HG03039 (cell line): Measurements from ENCODE around the gene MATCAP1.
A peak's percentile ranks its signal among the peaks of the same experiment; 100 is the strongest.

Experiments used
- ATAC-seq: cut with Tn5 transposase; IDR thresholded peaks from one replicate; pipeline ENCODE4 v1.9.1; 2021; ENCODE audit warnings: mild to moderate bottlenecking, moderate library complexity; ENCODE audit not compliant: unreplicated experiment

The MATCAP1 gene

DNA sequence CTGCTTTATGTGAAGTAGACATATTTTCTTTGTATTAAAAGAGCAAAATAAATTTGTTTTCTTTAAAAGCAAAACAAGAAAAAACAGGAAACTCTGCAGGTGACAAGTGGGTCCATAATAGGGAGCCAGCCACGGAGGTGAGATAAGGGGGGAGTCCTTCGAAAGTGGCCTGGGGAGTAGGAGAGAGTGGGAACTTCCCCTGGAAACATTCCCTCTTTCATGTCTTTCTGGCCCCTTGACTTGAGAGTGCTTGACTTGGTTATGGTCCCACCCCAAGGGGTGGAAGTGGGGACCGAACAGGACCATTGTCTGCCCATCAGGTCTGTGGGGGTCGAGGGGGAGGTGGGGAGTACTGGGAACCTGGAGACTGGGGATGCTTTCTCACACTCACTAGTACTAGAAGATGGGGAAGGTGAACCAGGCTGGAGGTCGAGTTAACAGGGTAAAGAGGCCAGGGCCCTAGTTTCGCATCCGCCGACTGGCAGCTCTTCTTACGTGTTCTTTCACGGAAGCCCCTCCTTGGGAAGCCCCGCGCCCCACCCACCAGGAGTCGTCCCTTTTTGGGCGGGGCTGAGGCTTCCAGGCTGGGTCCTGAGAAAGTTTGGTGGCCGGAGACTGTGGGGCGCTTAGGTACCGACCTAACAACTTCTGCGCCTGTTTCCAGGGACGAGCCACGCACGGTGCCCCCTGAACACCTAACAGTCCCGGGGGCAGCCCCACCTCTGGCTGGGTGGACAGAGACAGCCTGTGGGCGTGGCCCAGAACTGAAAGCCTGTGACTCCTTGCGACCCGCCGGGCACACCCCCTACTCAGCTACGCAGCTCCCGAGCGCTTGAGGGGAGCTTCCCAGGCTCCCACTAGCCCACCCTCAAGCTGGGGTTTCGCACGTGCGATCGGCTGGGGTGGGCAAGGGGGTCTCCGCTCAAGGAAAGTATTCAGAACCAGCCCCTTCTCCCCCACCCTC lies 24.8 kb downstream of the MATCAP1 start:
- ATAC-seq, result peak; percentile 33

DNA sequence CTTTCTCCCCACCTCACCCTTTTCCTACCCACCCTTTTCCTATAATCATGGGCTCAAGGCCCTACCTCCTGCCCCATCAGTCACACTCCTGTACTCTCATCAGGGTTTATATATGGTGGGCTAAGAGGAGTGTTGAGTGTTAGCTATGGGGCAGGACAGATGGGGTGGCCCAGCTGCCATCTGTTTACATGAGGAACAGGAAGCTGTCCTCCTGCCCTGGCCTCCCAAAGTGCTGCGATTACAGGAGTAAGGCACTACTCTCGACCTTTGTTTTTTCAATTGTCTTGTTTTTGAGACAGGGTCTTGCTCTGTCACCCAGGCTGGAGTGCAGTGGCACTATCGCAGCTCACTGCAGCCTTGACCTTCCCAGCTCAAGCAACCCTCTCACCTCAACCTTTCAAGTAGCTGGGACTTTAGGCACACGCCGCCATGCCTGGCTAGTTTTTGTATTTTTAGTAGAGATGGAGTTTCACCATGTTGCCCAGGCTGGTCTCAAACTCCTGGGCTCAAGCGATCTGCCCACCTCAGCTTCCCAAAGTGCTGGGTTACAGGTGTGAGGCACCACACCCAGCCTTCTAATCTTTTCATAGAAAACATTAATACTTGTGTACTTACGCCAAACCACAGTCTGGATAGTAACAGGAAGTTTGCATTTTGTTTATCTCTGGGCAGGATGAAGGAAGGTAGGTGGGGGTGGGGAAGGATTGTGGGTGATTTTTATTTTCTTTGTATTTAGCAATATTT lies 25.7 kb downstream of the MATCAP1 start:
- no peak for ATAC-seq

DNA sequence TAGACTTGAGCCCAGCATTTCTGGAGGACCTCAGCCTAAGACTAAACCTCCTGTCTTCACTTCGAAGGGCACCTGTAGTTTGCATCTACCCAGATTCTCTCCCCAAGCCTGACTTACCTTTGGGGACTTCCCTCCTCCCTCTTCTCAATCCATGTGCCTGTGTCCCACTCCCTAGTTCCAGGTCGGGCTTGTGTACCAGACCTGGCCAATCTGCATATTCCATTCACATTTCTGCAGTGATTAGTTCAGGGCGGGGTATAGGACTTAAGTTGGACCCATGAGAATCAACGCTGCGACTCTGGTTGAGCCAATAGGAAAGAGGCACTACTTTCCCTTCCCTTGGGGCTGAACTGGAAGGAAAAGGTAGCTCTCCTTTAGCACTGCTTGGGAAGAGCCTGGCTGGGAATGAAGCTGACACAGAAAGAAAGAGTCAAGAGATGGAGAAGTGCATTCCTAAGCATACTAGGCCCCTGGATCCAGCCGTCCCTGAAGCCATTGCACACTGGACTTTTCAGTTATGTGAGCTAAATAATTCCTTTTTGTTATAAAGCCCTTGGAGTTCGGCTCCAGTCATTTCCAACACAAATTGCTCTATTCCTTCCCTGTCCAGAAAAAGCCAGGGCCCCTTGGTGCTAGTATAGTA lies 26.5 kb downstream of the MATCAP1 start:
- ATAC-seq, result no peak

DNA sequence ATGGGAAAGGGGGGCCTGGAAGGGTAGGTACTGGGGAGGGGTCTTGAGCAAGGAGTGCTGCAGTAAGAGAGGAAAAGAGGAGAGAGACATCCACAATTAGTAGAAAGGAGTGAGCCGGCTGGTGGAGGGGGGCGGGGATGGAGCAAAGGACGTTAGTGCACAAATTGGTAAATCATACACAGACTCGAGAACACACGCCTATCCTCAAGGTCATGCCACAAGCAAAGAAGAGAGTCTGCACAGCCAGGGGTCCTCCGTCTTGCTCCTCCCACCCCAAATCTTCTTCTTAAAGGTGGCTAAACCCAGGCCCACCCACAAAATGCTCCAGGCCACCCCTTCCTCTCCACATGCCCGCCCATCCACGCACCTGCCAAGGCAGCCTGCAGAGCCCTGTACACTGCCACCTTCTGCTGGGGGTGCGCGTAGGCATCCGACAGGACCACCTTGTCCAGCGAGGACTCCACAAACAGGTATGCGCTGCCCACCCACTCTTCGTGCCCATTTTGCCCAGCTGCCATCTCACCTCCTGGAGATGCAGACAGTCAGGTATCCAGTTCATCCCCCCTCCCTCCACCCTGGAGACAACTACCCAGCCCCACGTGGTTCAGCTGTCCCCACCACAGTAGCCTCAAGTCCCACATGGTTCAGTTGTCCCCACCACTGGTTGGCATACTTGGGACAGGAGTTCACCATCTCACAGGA lies 27.5 kb downstream of the MATCAP1 start:
- no peak for ATAC-seq

DNA sequence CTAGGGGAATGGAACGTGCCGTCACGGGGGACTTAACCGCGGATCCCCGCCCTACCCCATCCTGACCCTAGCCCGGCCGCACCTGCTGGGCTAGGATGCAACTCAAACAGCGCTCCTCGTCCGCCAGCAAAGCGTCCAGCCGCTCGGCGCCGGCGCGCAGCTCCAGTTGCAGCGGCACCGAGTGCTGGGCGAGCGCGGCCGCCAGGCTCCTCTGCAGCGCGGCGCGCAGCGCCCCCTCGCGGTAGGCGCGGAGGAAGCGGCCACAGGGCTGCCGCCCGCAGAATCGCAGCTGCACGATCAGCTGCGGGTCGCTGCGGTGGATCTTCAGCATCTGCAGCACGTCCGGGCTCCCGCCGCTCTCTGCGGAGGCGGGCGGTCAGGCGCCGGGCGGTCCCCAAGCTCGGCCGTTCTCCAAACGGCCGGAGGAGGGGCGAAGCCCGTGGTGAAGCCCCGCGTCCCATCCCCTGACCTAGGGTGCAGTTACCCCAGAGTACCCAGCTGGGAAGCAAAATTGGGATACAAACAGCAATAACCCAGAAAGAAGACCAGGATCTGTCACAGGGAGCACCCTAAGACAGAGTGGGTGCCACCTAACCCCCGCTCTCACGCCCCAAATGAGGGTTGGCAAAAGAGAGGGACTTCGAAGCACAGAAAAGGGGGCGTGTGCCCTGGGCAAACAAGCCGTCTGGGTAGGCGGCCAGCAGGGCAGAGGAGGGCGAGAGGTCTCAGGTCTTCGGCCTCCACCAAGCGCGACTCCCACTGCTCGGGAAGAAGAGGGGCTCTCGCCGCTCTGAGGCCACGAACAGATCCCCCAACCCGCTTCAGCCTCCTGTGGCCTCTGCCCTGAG lies 28.2 kb downstream of the MATCAP1 start:
- no peak for ATAC-seq

DNA sequence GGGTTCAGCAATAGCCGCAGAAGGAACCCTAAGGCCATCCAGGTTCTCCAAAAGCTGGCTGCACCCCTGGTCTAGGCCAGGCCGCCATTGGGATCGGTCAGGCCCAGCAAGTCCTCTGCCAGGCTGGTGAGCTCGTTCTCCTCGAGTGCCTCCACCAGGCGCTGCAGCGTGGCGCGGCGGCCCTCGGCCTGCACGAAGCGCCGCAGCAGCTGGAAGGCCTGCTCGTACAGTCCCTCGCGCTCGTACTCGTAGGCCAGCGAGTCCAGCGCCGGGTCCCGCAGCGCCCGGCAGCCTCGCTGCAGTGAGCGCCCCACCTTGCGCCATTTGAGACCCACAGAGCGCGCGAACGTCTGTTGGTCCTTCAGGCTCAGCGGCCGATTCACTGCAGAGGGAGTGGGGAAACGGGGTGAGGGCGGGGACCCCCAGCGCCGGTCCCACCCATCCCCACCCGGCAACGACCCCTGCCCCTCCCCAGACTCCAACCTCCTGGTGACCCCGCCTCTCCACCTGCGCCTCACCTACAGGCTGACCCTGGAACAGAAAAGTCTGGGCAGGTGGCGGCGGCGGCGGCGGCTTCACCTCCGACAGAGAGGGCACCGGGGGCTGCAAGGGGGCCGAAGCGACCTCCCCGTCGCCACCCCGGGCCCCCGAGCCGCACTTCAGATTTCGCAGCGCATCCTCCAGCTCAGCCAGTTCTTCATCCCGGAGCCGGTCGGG lies 29.0 kb downstream of the MATCAP1 start:
- no peak for ATAC-seq

DNA sequence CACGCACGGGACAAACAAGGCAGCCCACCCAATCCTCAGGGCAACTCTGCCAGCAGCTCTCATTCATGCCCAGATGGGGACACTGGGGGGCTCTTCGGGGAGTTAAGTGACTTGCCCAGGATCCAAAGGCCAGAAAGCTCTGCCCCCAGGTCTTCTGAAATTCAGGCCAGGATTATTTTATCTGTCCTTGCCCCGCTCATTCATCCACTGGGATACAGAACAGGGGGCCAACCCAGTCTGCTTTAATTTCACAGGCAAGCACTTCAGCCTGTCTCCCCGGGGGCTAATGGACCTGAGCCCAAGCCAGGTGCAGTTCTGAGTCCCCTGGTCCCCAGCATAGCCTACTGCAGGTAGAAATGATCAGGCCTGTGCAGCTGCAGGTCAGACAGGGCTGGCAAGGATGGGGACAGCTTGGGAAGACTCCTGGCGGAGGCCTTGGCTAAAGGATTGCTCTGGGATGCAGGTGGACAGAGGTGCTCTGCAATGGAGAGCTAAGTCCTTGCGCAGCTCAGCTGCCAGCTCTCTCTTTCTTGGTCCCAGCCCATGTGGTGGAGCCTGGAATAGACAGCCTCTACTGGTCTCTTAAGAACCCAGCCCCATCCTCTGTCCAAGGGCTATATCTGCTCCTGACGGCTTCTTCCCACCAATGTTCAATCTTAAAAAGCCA lies 32.2 kb downstream of the MATCAP1 start:
- no peak for ATAC-seq

DNA sequence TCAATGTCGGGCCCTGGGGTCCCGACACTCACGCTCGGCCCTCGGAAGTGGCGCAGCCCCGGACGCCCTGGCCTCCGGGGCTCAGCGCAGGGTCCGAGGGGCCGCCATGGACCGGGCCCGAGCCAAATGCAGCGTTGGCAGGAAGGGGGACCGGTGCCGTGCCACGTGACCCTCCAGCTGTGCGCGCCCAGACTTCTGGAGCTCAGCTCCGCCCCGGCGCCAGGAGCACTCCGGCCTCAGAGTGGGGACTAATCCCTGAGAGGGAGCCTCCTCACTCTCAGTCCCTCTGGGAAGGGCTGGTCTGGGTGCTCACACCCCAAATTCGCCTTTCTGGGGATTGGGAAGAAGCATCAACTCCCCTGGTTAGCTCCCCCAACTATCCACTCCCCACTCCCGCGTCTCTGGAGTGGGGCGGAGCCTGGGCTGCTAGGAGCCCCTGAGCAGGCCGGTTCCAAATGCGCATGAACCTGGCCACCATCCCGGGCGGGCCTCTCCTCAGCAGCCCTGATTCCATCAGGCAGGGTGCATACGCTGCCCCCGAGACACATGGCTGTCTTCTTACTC lies 32.8 kb downstream of the MATCAP1 start, which contains the start of gene B3GNT9:
Gene B3GNT9 (minus strand): TSS at position 166 of the 564 bp plus-strand sequence. CDS start 513 bp downstream, outside the sequence.
- peak; percentile 48 for ATAC-seq

DNA sequence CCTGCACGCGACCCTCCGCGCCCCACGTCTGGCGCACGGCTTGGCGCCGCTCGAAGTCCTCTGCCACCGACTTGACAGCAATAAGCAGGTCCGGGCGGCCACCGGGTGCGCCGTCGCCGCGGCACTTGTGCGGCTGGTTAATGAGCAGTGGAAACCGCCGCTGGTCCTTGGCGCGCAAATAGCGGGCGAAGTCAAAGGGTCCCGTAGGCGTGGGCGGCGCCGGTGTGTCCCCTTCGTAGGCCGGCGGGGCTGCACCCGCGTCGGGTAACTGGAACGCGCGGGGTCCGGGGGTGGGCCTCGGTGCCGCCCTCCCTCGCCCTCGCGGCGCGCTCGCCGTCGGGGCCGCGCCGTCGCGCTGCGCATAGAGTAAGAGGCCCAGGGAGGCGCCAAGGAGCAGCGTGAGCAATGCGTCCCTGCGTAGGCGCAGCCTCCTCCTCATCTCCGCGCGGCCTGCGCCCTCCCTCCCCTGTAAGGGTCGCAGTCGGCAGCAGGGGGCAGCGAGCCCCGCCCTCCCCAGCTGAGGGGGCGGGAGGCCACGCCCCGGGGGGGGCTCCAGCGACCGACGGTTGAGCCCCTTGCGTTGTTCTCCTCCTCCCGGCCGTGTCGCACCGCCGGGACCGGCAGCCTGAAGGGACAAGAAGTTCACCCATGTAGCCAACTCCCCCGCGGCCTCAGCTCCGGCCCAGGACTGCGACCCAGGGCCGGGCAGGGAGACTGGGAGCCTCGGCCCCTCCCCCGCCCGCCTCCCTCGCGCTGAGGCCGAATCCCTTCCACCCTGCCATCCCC lies 33.5 kb downstream of the MATCAP1 start:
- peak; percentile 23 for ATAC-seq

DNA sequence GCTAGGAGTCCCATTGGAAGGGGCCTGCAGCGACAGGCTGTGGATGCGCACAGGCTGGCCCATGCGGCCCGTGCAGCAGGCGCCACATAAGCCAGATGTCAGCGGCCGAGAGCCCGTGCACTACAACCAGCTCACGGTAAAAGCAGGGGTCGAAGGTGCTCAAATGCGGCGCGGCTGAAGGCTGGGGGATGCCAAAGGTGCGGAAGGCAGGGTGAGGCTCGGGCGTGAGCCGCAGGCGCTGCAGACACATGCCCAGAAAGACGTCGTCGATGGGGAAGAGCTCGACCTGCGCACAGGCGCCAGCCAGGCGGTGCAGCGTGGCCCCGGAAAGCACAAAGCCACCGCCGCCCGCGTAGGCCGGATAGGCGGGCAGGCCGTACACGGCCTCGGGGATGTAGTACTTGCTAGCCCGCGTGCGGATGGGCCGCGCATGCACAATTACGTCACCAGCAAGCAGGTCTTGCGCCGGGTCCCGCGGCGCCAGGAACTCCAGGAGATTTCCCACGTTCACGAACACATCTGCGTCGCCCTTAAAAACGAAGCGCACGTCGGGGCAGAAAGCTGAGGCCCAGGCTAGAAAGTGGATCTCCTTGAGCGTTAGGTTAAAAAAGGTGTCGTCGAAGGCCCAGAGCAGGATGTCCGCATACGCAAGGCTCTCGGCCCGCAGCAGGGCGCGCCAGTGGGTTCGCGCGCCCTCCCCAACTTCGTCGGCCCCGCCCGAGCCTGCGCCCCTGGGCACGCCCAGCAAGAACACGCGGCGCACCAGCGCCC lies 34.3 kb downstream of the MATCAP1 start:
- no peak for ATAC-seq

DNA sequence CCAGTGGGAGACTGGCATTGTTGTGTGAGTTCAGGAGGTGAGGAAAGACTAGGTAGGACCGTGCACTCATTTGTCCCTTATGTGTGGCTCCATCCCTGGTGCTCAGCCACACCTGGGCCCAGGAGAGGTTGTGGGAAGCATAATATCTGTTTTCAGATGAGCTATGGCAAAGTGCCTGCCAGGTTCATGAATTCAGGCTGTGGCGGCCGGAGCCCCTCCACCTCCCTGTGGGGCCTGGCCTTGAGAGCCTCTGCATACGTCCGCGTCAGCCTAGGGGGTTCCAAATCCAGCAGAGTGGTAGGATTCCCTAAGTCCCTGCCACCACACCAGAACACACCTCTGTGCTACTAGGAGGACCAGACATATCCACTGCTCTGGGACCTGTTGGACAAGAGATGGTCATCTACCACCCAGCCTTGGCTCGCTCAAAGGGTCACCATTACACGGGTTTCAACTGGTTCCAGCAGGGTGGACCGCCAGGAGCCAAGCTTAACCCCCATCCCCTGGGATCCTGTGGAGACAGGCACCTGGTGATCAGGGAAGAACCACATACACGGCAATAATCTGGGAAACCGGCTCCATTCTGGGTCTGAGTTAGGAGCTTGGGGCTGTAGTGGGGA lies 35.0 kb downstream of the MATCAP1 start:
- no peak for ATAC-seq

DNA sequence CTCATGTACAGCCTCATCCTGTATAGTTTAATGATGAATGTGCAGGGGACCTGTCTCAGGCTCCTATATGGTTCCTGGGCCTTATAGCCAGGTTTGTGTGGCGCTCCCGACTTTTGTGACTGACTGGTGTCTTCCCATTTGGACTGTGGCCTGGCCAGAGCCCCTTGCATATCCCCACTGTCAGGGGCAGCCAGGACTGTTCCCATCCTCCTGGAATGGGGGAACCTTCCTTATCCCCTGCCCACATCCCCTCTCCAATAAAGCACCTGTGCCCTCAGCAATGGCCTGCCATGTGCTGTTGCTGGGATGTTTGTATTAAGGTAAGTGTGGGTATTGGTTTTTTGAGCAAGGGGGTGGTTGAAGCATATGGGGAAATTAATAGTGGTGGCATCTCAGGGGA lies 35.5 kb downstream of the MATCAP1 start:
- ATAC-seq, result no peak

DNA sequence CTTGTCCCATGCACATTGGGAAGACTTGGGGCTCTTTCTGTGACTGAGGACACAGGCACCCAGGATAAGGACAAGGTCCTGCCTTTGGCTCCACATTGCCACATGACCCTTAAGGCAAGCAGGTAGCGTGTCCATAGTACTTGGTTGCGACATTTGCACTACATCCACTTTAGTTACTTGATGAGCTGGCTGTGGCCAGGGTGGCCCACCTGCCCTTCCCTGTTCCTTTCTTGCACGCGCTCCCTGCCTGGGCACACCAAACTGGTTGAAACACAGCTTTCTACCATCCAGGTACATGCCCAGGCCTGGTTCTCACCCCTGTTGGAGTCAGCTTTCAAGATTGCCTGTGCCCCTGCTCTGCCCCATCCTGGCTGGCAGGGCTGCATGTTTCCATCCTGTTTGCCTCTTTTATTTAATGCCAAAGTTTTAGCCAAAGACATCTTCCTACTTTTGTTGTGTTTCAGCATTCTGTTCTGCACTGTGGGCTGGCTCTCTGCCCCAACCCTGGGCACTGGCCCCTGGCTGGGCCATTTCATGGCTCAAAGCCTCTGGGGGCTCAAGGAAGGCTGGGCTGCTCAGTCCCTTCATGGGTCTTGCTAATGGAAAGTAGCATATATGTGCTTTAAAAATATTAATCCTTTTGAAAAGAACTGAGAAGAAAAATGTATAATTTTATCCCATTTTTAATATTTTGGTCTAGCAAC lies 36.2 kb downstream of the MATCAP1 start:
- ATAC-seq, result no peak

DNA sequence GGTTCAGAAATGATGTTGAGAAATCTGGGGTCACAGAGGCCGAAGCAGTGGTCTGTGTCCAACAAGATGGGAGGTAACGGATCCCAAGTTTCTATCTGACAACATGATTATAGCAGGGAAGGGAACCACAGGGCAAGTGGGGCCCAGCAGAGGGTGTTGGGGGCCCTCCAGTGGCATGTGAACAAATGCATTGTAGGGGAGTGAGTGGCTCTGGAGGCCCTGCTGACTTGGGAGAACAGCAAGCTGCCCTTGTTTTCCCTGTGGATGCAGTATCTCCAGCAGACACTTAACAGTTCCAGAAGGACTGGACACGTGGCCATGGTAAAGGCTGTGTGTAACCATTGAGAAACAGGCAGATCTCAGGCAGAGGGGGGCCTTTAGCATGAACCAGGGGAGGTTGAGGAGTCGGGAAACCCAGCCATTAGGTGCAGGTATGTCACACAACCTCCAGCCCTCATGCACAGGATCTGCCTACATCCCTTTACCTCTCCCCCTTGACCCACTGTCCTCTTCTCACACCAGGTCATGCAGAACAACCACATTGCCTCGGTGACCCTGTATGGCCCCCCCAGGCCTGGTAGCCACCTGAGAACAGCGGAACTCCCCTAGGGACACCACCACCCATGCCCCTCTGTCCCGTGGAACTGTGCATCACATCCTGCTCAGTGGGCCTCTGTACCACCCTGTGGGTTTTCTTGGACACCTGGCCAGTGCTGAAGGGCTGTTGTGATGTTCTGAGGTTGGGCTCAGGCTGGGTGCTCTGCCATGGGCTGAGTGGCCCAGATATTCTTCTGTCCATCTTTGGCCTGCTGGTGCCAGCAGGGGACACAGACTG lies 37.0 kb downstream of the MATCAP1 start:
- no peak for ATAC-seq

DNA sequence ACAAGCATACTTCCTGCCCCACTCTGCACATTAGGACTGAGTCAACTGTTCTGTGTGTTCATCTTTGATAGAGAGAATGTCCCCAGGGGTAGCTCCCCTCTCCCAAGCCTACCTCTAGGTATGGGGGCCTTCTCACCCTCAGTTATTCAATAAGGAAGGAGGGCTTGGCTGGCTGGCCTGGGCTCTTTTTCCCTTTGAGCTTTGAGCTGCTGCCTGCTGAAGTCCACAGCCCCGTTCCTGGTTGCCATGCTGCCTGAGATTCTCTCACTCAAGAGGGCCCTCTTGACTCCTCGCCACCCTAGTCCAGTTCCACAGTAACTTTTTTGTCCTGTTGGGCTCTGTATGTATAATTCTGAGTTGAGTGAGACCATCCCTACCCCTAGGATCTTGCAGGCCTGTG lies 38.0 kb downstream of the MATCAP1 start:
- no peak for ATAC-seq
